ENCODE results near the gene COX7A2.

The COX7A2 gene

GRCh38 chr6:75268121-75268987 is 24.8 kb upstream of the COX7A2 start:
- DNase-seq = no peak

- no peak for DNase-seq
Measured at GRCh38 chr6:75267461-75267860, 23.9 kb upstream of the COX7A2 start.

DNA sequence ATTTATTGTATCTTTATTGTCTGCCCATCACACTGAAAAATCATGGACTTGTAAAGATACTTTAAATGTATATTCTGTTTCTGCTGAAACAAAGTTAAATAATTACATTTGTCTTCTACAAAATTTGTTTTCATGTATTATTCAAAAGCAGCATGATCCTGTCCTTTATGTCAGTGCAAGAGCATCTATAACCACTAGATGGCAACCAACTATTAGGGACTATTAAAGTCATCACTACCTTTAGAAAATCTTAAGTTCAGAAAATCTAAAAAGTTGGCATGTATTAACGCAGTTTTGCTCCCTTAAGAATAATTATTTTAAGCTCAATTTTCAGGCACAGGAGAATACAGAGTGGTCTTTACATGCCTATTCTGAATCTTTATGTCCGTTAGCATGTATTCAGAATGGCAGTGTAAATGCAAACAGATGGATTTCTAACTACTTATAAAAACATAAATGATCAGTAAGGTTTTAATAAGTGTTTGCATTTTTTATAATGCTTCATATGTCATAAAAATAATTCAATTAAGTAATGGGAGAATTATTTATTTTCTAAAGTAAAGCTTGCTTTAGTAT is 23.2 kb upstream of the COX7A2 start:
- peak; percentile 36 to 53 for DNase-seq

GRCh38 chr6:75263401-75263750 is 19.8 kb upstream of the COX7A2 start:
- DNase-seq = no peak

DNA sequence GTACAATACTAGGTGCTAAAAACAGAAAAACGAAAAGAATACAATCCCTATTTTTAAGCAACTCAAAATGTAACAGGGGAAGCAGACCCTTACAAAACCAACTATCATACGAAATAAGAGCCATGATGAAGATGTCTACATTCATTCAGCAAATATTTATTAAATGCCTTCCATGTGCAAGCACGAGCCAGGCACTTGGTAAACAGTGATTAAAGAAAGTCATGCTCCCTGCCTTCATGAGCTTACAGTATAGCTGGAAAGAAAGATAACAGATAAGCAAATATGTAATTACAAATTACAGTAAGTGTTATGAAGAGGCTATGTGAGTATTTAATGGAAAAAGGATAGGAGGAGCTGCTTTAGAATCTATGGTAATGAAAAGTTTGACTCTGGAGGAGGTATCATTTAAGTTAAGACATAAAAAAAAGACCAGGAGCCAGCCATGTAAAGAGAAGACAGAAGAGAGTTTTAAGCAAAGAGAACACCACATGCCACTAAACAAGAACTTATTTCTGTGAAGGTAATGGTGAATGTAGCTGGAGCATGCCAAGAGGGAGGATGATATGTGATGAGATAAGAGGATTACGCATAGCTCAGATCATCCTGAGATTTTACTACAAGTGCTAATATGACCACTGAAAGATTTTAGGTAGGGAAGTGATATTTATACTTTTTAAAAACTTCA is 19.3 kb upstream of the COX7A2 start:
- no peak for DNase-seq

- DNase-seq = no peak
Measured at GRCh38 chr6:75261299-75261698, 17.7 kb upstream of the COX7A2 start.

- peak; percentile 24 to 57 for DNase-seq
Measured at GRCh38 chr6:75257343-75258087, 13.9 kb upstream of the COX7A2 start.

DNA sequence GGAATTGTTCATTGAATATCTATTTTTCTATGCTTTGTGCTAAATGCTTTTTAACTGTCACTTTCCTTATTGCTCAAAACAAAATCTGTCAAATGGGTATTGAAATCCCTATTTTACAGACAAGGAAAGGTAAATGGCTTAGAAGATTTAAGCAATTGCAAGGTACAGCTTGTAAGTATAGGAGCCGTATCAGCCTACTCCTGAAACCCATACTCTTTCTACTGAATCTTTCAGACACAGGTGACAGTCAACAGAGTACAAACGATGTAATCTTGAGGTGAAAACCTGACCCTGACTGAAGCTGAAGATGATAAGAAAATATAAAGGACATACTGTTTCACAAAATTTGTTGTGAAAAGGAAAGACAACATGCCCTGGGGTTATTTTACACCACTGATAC is 7.0 kb upstream of the COX7A2 start:
- no peak for DNase-seq

GRCh38 chr6:75249837-75250236 is 6.2 kb upstream of the COX7A2 start:
- DNase-seq = no peak

DNA sequence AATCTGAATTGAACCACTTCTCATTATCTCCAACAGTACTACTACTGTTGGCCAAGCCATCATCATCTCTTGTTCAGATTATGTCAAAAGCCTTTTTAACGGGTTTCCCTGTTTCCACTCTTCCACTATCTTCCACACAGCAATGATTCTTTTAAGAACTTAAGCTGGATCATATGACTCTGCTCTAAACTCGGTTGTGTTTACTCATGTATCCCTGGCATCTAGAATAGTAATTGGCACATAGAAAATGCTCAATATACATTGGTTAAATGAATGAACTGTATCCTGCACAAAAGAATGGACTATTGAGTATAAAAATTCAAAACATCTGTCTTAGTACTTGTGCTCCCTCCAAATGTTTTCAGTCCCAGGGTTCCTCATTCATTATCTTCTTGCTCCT is 2.8 kb upstream of the COX7A2 start:
- no peak for DNase-seq

GRCh38 chr6:75244063-75244584 is 523 bp upstream of the COX7A2 start:
- DNase-seq = peak in 1 of 2 experiments; percentile 10

DNA sequence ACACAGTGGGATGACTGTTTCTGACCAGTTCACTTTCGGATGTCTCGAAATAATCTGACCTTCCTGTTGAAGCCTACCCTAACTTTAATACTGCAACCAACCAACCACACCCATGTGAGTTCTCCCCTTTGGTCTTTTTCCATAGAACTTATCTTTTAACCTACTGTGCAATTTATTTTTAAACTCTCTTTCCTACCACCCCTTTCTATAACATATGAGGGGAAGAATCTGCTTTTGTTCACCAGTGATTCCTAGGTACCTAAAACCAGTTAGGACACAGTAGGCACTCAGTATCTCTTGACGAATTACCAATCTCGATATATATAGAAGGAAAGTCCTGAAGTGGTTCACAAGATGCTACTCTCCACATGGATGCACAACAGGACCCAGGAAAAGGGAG is 7.0 kb downstream of the COX7A2 start:
- DNase-seq = no peak

DNA sequence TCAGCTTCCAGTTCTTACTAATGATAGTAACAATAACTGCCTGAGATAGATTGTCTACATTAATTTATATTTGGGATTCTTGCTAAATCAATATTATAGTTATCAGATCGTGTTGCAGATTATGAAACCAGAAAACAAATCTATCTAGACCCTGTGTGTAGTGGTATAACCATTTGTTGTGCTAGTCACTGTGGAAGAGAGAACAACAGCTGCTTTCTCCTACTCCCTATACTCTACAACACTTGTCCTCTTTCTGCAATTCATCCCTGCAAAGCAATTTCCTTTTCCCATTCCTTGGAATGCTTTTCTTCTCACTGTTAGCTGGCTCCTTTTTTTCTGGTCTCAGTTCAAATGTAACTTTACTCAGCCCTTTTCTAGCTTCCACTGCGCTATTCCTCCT is 8.3 kb downstream of the COX7A2 start:
- no peak for DNase-seq

DNA sequence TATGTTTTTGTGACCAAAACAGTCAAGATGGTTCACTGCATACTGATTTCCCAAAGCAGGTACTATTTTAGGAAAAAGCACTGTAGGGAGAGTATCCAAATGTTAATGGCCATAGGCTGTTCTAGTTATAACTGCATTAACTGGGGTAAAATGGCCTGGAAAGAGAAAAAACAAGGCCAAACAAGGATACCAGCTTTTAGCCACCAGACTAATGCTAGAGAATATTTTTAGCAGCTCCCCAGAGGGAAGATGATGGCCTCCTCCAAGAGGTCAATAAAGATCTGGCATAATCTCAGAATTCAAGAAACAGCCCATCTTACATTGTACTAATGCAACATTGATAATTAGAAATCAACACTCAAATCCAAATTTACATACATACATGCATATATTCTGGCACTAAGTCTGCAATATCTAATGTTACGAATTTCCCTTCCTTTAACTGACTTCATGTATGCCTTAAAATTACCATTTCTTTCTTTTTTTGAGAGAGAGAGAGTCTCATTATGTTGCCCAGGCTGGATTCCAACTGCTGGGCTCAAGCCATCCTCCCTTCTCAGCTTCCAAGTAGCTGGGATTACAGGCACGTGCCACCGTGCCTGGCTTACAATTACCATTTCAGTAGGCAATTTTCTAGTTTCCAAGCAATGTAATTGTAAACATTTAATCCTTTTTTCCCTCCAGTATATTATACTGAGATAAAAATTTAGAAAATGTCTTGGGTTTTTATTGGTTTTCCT is 9.3 kb downstream of the COX7A2 start:
- DNase-seq = no peak

DNA sequence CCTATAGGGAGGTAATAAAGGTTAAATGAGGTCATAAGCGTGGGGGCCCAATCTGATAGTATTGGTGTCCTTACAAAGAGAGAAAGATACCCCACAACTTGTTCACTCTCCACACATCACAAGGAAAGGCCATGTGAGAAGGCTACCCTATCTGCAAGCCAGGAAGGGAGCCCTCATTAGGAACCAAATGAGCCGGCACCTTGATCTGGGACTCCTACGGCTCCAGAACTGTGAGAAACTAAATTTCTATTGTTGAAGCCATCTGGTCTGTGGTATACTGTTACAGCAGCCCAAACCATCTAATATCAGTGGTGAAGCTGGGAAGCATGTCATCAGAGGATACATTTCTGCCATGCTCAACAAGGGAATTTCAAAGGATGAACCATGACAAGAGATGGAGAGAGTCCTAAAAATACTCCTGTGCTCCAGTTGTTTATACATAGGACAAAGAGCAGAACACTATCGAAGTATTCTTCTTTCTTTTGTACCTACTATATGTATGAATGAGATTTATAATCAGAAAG is 10.4 kb downstream of the COX7A2 start:
- no peak for DNase-seq

GRCh38 chr6:75230484-75231325 is 12.9 kb downstream of the COX7A2 start:
- peak in 1 of 2 experiments; percentile 48 for DNase-seq

GRCh38 chr6:75224303-75224926 is 19.2 kb downstream of the COX7A2 start:
- no peak for DNase-seq

GRCh38 chr6:75223428-75223827 is 20.2 kb downstream of the COX7A2 start:
- DNase-seq = no peak

- DNase-seq = no peak
Measured at GRCh38 chr6:75222261-75222660, 21.3 kb downstream of the COX7A2 start.

DNA sequence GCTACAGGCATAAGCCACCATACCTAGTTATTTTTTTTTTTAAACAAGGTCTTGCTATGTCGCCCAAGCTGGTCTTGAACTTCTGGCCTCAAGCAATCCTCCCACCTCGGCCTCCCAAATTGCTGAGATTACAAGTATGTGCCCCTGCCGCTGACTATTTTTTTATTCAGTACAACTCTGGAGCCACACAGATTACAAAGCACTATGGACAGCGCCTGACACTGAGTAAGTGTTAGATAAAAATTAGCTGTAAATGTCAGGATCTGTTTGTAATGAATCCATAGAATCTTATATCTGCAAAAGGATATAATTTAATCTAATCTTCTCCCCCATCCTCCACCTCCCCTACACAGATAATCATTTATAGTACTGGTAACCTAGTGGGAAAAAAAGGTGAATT is 22.5 kb downstream of the COX7A2 start:
- DNase-seq = no peak

DNA sequence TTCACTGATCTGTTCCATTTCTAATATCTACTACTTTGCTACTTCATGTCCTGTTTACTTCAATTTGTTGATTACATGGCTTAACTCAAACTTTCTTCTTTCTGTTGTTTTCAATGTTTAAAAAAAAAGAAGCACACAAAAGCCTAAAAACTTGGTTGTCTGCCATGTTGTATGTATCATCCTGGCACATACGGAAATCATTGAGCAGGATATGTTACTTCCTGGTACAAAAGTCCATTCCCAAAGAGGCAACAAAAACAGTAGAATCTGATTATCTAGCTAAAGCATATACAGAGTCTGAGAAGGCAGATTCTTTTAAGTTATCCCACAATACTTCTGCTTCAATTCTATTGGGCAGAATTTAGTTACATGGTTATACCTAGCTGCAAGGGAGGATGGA is 23.2 kb downstream of the COX7A2 start:
- DNase-seq = no peak
